ENCODE results near the gene FHIT. TPM values are rescaled to one million over a fixed set of nuclear protein-coding genes. Genes with fewer than 3 reads are reported as not detected.

Gene FHIT
- total RNA-seq, 4 donors from 2014 or later = 1.6 to 12.9 (median 7.8) TPM

DNA sequence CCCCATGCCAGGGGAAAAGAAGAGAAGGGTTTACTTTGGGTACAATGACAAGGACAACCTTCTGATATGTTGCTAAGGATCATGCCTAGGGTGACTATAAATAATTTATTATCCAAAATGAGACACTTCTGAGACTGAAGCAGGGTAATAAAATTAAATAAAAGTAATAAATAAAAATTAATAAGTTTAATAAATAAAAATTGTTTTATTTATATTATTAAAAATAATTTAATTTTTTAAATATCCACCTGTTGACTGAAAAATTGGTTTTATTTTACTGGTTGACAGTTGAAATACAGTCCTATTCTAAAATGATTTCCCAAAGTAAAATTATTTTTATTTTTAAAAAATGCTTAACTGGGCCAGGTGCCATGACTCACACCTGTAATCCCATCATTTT is 102.0 kb downstream of the FHIT start:
- TF ChIP-seq POLR2A (IDR thresholded peaks at IDR 0.05) = no peak
- Histone ChIP-seq H3K36me3 (no peaks in the 10 kb centered on the region), H3K27ac (no peak overlapping the region), H3K9me3 (peaks cover 0 to 4% (median 2%) of the 10 kb centered on the region in 4 donors), H3K4me3 (no peak overlapping the region), H3K4me1 (no peaks in the 10 kb centered on the region), H3K27me3 (no peaks in the 10 kb centered on the region)
- no peak for DNase-seq (ENCODE audit: low spot score in 2 of 2)

DNA sequence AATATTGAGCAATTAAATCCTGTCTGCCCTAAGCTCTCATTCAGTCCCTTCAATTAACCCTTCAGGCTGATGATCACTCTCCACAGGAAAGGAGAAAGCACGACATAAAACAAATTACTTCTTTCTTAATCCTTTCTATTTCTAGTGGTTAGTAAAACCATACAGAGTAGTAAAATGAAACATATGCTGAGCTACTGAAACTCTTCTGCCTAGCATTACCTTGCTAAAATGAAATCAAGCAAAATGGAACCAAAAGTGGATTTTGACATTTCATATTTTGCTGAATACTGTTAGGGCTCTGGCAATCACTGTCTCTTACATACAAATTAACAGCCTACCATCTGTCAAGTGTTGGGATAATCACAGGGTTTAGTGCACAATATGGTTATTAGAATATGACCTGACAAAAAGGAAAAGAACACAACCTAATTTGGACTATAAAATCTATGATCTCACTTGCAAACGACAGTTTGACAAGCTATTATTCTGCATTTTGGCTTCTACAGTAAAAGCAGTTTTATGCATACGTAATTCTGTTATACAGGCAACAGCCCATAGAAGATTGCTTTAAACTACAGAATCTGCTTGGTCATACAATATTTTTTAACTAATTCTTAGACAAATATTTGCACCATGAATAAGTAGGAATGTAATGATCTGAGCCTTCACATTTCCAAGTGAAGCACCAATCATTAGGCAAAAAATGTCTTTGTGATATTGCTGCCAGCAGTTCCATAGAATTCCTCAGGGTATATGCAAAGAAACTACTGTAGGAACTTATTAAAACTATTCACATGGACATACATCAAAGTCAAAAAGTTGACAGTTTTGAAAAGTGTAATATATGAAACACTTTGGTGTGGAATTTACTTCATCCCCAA is 105.0 kb downstream of the FHIT start:
- Histone ChIP-seq H3K4me3 (no peak overlapping the region), H3K27ac (no peak overlapping the region), H3K9me3 (peaks cover 0 to 4% (median 2%) of the 10 kb centered on the region in 4 donors), H3K27me3 (no peaks in the 10 kb centered on the region), H3K36me3 (no peaks in the 10 kb centered on the region), H3K4me1 (no peaks in the 10 kb centered on the region)
- no peak for DNase-seq (ENCODE audit: low spot score in 2 of 2)
- 69 to 82% methylated on average over 3 of the region's 3 CpGs for WGBS, 2 donors
- no peak for TF ChIP-seq CTCF (IDR thresholded peaks at IDR 0.05)
- no peak for TF ChIP-seq POLR2A (IDR thresholded peaks at IDR 0.05)
- TF ChIP-seq EP300 (IDR thresholded peaks at IDR 0.05) = no peak

DNA sequence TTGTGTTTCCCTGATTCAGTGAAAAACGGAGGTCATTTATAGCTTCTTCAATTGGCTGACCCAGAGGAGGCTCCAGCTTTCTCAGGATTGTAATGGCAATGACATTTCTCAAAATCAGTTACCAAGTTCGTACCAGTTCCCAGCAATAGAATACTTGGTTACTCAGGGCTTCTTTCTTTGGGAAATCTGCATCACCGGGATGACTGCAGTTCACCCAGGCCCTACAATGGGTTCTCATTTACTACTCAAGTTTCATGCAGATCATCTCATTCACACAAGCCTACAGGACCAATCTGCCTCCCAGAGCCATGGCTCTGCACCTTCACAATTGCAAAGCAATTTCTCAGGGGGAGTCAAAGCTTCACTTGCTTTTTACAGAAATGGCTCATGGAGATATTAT is 109.6 kb downstream of the FHIT start:
- Histone ChIP-seq H3K27ac (no peak overlapping the region), H3K4me1 (no peaks in the 10 kb centered on the region), H3K4me3 (no peak overlapping the region), H3K36me3 (no peaks in the 10 kb centered on the region), H3K27me3 (no peaks in the 10 kb centered on the region), H3K9me3 (peaks cover 0 to 4% (median 2%) of the 10 kb centered on the region in 4 donors)
- no peak for DNase-seq (ENCODE audit: low spot score in 2 of 2)
- 53% methylated on average over 3 of the region's 3 CpGs for WGBS, 2 donors
- TF ChIP-seq EP300 (IDR thresholded peaks at IDR 0.05) (no peak), CTCF (IDR thresholded peaks at IDR 0.05) (no peak), POLR2A (IDR thresholded peaks at IDR 0.05) (no peak)

DNA sequence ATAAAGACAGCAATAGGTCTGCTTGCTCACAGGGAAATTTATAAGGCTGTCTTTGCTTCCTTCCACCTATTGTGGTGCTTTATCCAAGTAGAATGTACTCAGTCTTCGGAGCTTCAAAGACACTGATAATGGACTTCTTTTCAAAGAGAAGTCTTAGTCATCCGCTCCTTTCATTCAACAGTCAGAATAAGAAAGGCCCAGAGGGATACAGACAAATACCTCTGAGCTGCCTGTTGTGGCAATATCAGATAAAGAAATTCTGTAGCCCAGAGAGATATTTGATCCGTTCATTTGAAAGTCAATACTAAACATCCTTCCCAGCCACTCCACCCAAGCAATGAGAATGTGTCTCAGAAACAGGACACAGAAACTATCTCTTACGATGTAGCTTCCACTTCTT is 110.0 kb downstream of the FHIT start:
- H3K9me3 ChIP-seq = peaks cover 0 to 4% (median 2%) of the 10 kb centered on the region in 4 donors
- no peaks in the 10 kb centered on the region for H3K27me3 ChIP-seq
- H3K27ac ChIP-seq = no peak overlapping the region
- 67 to 75% methylated on average over 4 of the region's 4 CpGs for WGBS, 2 donors
- no peak for DNase-seq (ENCODE audit: low spot score in 2 of 2)
- no peaks in the 10 kb centered on the region for H3K36me3 ChIP-seq
- TF ChIP-seq EP300 (IDR thresholded peaks at IDR 0.05) (no peak), POLR2A (IDR thresholded peaks at IDR 0.05) (no peak), CTCF (IDR thresholded peaks at IDR 0.05) (no peak)
- no peaks in the 10 kb centered on the region for H3K4me1 ChIP-seq
- no peak overlapping the region for H3K4me3 ChIP-seq

- H3K4me3 ChIP-seq = no peak overlapping the region
These were observed 111.6 kb downstream of the FHIT start for GRCh38 chr3:61139686-61140085.

More at GRCh38 chr3:61139686-61140085, 111.6 kb downstream of the FHIT start:
- no peaks in the 10 kb centered on the region for H3K36me3 ChIP-seq
- no peak overlapping the region for H3K27ac ChIP-seq
- H3K9me3 ChIP-seq = peaks cover 0 to 3% (median 0%) of the 10 kb centered on the region in 4 donors
- no peak for DNase-seq (ENCODE audit: low spot score in 2 of 2)
- no peak for TF ChIP-seq EP300 (IDR thresholded peaks at IDR 0.05)
- TF ChIP-seq CTCF (IDR thresholded peaks at IDR 0.05) = no peak
- WGBS, 2 donors = 54 to 69% methylated on average over 4 of the region's 4 CpGs
- H3K27me3 ChIP-seq = no peaks in the 10 kb centered on the region
- no peaks in the 10 kb centered on the region for H3K4me1 ChIP-seq
